Myometrial cell (primary cell): ENCODE results near the gene UHMK1. TPM values are rescaled to one million over a fixed set of nuclear protein-coding genes. Genes with fewer than 3 reads are reported as not detected.

Experiments
- total RNA-seq: library from RNA; depleted of rRNA; stranded (reverse); fragments of >200 nt; gene quantifications from 2 replicates; pipeline ENCODE4 v1.2.3, GENCODE V29; 2015

UHMK1 gene, protein sequence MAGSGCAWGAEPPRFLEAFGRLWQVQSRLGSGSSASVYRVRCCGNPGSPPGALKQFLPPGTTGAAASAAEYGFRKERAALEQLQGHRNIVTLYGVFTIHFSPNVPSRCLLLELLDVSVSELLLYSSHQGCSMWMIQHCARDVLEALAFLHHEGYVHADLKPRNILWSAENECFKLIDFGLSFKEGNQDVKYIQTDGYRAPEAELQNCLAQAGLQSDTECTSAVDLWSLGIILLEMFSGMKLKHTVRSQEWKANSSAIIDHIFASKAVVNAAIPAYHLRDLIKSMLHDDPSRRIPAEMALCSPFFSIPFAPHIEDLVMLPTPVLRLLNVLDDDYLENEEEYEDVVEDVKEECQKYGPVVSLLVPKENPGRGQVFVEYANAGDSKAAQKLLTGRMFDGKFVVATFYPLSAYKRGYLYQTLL
- total RNA-seq: 40.4 and 56.9 TPM in 2 replicates

DNA sequence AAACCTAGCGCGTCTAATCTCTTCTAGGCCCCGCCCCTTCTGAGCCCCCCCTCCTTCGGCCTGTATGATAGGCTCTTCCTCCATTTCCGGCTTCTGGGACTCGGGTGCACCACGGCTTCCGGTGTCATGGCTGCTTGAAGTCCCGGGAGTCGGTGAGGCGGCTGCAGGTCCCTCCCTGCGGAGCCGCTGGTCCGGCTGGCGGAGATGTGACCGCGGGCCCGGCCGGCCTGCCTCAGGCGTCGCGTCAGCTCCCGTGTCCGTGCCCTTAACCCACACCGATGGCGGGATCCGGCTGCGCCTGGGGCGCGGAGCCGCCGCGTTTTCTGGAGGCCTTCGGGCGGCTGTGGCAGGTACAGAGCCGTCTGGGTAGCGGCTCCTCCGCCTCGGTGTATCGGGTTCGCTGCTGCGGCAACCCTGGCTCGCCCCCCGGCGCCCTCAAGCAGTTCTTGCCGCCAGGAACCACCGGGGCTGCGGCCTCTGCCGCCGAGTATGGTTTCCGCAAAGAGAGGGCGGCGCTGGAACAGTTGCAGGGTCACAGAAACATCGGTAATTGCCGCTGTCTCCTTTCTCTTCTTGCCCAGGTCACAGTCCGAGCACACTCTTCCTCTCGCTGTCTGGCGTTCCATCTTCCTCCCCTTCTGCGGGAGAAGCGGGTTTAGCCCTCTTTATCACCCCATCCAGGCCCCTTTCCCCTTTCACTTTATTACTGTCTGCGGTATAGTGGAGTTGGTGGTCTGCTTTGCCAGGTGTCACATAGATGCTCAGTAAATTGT is at the start of gene UHMK1:
TSS of gene UHMK1 (plus strand) at position 96 of the 773 bp plus-strand sequence. CDS start at position 279, 183 bp downstream.

DNA sequence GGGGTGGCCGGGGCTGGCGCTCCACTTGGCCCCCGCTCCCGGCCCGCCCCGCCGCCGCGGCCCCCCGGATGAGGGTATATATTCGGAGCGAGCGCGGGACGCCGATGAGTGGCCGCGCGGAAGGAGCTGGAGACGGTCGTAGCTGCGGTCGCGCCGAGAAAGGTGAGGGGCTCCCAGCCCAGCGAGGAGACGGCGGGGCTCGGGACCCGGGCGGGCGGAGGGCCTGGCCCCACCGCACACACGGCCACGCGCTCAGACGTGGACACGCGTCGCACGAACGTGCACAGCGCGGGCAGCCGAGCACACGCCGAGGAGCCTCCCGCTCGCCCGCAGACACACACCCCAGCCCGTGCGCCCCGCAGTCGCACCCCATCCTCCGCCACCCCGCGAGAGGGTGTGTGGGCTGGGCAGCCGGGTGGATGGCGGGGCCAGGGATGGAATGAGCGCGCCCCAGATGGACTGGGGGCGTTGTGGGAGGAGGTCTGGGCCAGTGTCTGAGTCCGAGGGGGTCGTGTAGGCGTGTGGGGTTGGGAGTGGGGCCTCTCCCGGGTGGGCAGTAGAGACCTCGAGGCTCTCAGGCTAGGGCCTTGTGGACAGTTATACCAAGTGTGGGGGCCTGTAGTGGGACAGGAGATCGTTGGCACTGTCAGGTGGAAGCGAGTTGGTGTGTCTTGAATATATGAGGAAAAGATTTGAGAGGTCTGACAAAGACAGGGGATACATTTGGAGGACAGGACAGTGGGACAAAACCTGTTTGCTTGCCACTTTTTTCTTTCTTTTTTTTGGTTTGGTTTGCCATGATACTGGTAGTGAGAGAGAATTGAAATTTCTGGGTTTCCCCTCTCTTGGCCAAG is 64.2 kb downstream of the UHMK1 start, which contains the start of gene UAP1:
TSS of gene UAP1 (plus strand) at position 107 of the 854 bp plus-strand sequence. CDS start 4,347 bp downstream, outside the sequence.

Other genes starting within 250 kb of the UHMK1 start
- gene SPATA46, start 121.0 kb upstream of the UHMK1 start, total RNA-seq: not detected in 2 replicates
- gene C1orf226, start 116.1 kb upstream of the UHMK1 start, total RNA-seq: 1.2 and 3.4 TPM in 2 replicates
- 0.18 TPM in 1 of 2 replicates, not detected in the other for gene SH2D1B, start 85.7 kb upstream of the UHMK1 start, total RNA-seq
- 142 and 161 TPM in 2 replicates for gene UAP1, start 63.9 kb downstream of the UHMK1 start, total RNA-seq
- gene DDR2, start 134.6 kb downstream of the UHMK1 start, total RNA-seq: 109 and 122 TPM in 2 replicates